Coronary artery (tissue), 2 donors: ENCODE data around the gene SIRPA.

Experiments
- DNase-seq: peaks from one replicate; pipeline ENCODE4 v3.0.0-alpha.2; 2017; ENCODE audit warnings: low spot score
- H3K27ac ChIP-seq, 2 donors: fragments of 200-600 bp; sonication (generic); one replicate each; pipeline ENCODE4 v1.5.1; 2016 to 2019
- H3K4me3 ChIP-seq: fragments of 200-600 bp; sonication (generic); 2 replicates; pipeline ENCODE4 v1.5.1; 2016; ENCODE audit warnings: mild to moderate bottlenecking, moderate library complexity
- CTCF ChIP-seq: fragments of 200-600 bp; sonication (generic); IDR thresholded peaks from one replicate; pipeline ENCODE4 v1.5.1; 2019; ENCODE audit warnings: antibody characterized with exemption

SIRPA gene

GRCh38 chr20:1879369-1879768 is 15.8 kb upstream of the SIRPA start:
- Histone ChIP-seq H3K27ac (no peak overlapping the region), H3K4me3 (no peak overlapping the region)
- TF ChIP-seq CTCF: no peak
- DNase-seq: no peak

DNA sequence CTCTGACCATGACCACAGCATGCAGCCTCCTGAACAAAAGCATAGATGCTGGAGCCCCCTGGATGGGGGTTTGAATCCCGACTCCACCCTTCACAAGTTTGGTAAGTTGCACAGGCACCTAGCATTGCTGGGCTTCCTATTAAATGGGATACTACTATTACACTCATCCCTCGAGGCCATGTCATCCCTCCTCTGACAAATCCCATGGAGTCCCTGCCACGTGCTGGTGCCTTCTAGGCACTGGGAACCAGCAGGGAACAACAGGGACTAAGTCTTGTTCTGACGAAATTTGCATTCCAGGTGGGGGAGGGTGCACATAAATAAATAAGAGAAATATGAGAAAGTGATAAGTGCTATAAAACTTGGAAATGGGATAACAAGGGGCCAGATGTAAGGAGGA is 15.3 kb upstream of the SIRPA start:
- no peak for DNase-seq
- Histone ChIP-seq H3K4me3 (no peak overlapping the region), H3K27ac (no peak overlapping the region)
- no peak for TF ChIP-seq CTCF

DNA sequence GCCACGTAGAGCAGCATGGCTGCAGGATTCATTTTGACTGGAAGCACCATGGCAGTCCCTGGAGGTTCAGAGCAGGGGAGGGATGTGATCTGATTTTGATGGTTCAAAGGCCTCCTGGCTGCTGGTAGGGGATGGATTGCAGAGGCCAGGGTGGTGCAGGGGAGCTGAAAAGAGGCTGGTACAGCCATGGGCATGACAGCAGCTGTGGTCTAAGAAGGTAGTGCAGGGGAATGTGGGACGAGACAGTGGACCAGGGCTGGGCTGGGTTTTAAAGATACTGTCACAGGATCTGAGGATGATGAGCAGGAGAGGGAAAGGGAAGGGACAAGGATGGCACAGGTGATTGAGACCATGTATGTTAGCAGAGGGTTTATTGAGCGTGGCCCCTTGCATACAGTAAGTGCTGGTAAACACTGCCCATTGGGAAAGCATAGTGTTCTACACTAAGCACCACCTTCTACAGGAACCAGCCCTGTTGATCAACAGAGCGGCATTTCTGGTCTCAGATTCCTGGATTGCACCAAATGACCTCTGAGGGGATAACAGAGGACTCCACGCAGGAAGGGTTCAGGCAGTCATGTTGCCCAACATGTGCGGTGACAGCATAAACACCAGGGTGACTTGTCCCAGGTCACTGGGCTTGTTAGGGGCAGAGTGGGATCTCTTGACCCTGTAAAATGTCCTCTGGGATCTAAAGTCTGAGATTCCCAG is 14.5 kb upstream of the SIRPA start:
- no peak for TF ChIP-seq CTCF
- H3K27ac ChIP-seq: no peak overlapping the region
- no peak for DNase-seq
- no peak overlapping the region for H3K4me3 ChIP-seq

DNA sequence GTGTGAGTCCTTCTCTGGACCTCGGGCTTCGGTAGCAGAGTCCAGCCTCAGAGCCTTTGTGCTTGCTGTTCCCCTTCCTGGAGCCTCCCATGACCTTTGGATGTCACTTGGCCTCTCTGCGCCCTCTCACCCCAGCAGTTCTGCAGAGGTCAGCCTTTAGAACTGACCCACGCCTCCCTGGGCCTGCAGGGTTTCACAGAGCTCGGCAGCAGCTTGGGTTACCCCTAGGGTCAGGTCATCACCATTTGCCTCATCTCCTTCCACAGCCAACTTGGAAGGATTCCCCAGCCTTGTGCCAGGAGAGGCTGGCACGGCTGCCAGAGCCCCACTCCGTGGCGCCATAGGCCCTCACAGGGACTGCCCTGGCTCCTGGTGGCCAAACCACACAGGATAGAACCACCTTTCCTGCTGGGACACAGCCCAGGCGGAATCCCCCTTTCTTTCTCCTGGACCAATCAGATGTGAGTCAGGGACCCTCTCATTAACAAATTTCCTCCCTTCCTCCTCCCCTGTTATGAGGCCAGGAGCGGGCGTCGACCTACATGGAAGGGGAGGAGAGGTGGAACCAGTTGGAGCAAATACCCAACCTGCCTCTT is 13.9 kb upstream of the SIRPA start:
- H3K27ac ChIP-seq: no peak overlapping the region
- no peak for DNase-seq
- H3K4me3 ChIP-seq: no peak overlapping the region
- no peak for TF ChIP-seq CTCF

DNA sequence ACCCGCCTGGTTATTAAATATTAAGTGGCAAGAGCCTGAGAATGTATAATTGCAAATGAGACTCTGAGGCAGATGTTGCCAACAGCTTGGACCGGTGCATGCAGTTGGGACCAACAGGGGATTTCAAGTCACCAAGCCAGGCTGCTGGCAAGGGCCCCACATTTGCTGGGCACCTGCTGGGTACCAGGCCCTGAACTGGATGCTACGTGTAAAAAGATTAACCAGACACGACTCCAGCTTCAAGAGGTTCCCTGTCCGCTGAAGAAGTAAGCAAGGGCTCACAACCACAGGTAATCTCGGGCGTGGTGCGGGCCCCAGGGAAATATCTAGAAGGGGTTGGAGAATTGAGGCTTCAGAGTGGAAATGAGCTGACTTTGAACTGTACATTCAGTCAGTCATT is 13.2 kb upstream of the SIRPA start:
- Histone ChIP-seq H3K4me3 (no peak overlapping the region), H3K27ac (no peak overlapping the region)
- no peak for DNase-seq
- TF ChIP-seq CTCF: no peak

DNA sequence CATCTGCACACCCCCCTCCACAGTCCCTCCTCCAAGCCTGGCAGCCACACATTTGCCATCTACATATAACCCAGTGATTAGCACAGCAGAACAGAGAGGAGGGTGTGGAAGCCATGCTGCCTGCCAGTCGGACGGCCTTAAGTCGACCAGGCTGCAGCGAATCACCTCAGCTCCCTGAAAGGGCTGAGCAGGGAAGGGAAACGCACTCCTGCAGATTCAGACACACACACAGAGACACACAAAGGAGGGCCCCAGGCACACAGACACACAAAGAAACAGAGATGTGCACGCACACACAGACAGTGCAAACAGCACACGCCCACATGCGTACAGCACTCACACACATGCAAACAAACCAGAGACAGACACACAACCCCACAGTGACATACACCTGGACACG is 11.2 kb upstream of the SIRPA start:
- DNase-seq: no peak
- no peak for TF ChIP-seq CTCF
- Histone ChIP-seq H3K4me3 (no peak overlapping the region), H3K27ac (no peak overlapping the region)

DNA sequence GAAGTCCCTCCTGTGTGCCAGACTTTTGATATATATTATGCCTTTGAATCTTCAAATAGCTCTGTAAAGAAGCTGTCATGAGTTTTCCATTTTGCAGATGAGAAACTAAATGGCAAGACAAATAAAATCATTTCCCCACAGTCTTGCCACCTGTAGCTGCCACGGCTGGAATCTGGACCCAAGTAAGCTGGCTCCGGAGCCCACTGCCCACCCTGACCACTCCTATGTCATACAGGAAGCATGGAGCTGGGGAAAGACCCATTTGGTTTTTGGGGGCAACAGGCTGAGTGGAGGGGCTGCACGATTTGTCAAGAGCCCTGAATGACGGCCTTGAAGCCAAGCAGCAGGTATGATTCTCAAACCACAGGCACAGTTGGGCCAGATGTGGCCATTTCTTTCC is 10.0 kb upstream of the SIRPA start:
- TF ChIP-seq CTCF: no peak
- Histone ChIP-seq H3K27ac (no peak overlapping the region), H3K4me3 (no peak overlapping the region)
- no peak for DNase-seq
